GM19328 (cell line): Measurements from ENCODE around the gene DYNC2I2.

Experiments used
- ATAC-seq: cut with Tn5 transposase; IDR thresholded peaks from one replicate; pipeline ENCODE4 v1.9.1; 2021; ENCODE audit warnings: mild to moderate bottlenecking, moderate library complexity; ENCODE audit not compliant: unreplicated experiment

DYNC2I2 gene

GRCh38 chr9:128636556-128637530 is 19.8 kb downstream of the DYNC2I2 start:
- ATAC-seq, result no peak

- no peak for ATAC-seq
Observed at GRCh38 chr9:128636024-128636390, 20.6 kb downstream of the DYNC2I2 start.

GRCh38 chr9:128635266-128636023 is 21.2 kb downstream of the DYNC2I2 start:
- ATAC-seq, result no peak

GRCh38 chr9:128634651-128635262 is 21.9 kb downstream of the DYNC2I2 start:
- ATAC-seq, result no peak

- ATAC-seq, result no peak
Observed at GRCh38 chr9:128634111-128634510, 22.5 kb downstream of the DYNC2I2 start.

- no peak for ATAC-seq
Observed at GRCh38 chr9:128633601-128634000, 23.0 kb downstream of the DYNC2I2 start.

- no peak for ATAC-seq
Observed at GRCh38 chr9:128633057-128633456, 23.6 kb downstream of the DYNC2I2 start.

- ATAC-seq, result no peak
Observed at GRCh38 chr9:128632486-128632885, 24.2 kb downstream of the DYNC2I2 start.

- no peak for ATAC-seq
Observed at GRCh38 chr9:128632066-128632465, 24.6 kb downstream of the DYNC2I2 start.

- no peak for ATAC-seq
Observed at GRCh38 chr9:128631636-128632035, 25.0 kb downstream of the DYNC2I2 start.

- no peak for ATAC-seq
Observed at GRCh38 chr9:128629852-128630545, 26.6 kb downstream of the DYNC2I2 start.

- no peak for ATAC-seq
Observed at GRCh38 chr9:128629136-128629535, 27.5 kb downstream of the DYNC2I2 start.

- no peak for ATAC-seq
Observed at GRCh38 chr9:128628471-128629048, 28.1 kb downstream of the DYNC2I2 start.

- ATAC-seq, result no peak
Observed at GRCh38 chr9:128627906-128628305, 28.7 kb downstream of the DYNC2I2 start.

GRCh38 chr9:128627127-128627715 is 29.4 kb downstream of the DYNC2I2 start:
- ATAC-seq, result no peak

- no peak for ATAC-seq
Observed at GRCh38 chr9:128626181-128626580, 30.5 kb downstream of the DYNC2I2 start.

- no peak for ATAC-seq
Observed at GRCh38 chr9:128625391-128626146, 31.1 kb downstream of the DYNC2I2 start.

GRCh38 chr9:128624566-128624965 is 32.1 kb downstream of the DYNC2I2 start:
- no peak for ATAC-seq

- no peak for ATAC-seq
Observed at GRCh38 chr9:128621730-128622455, 34.8 kb downstream of the DYNC2I2 start.
